DOHH2 (cell line): ENCODE results near the gene ZNF593OS.

ENCODE experiments used
- H3F3A ChIP-seq: fragments of 200-600 bp; sonication (generic), shearing (Covaris generic); 2 replicates; pipeline ENCODE4 v1.6.0; 2016; ENCODE audit warnings: antibody characterized with exemption, mild to moderate bottlenecking; ENCODE audit not compliant: control insufficient read depth, insufficient read depth
- H3K27ac ChIP-seq: fragments of 200-600 bp; sonication (generic); 2 replicates; pipeline ENCODE4 v1.5.1; 2014; ENCODE audit warnings: low read depth, mild to moderate bottlenecking, low read length, moderate library complexity
- H3K27me3 ChIP-seq: fragments of 200-600 bp; sonication (generic); 2 replicates; pipeline ENCODE4 v1.6.1; 2014; ENCODE audit warnings: mild to moderate bottlenecking, low read length, mixed read lengths; ENCODE audit not compliant: control insufficient read depth
- H3K36me3 ChIP-seq: fragments of 200-600 bp; sonication (generic); 2 replicates; pipeline ENCODE4 v1.6.1; 2014; ENCODE audit warnings: mild to moderate bottlenecking, low read length, moderate library complexity, mixed read lengths; ENCODE audit not compliant: control insufficient read depth
- H3K4me1 ChIP-seq: fragments of 200-600 bp; sonication (generic); 2 replicates; pipeline ENCODE4 v1.6.1; 2014; ENCODE audit warnings: mild to moderate bottlenecking, low read length, mixed read lengths; ENCODE audit not compliant: control insufficient read depth
- H3K4me2 ChIP-seq: fragments of 200-600 bp; sonication (generic); 2 replicates; pipeline ENCODE4 v1.6.0; 2014; ENCODE audit warnings: mild to moderate bottlenecking, low read length, moderate library complexity
- H3K4me3 ChIP-seq: fragments of 200-600 bp; sonication (generic); 2 replicates; pipeline ENCODE4 v1.5.1; 2014; ENCODE audit warnings: mild to moderate bottlenecking, low read length, mixed read lengths
- H3K79me2 ChIP-seq: fragments of 200-600 bp; sonication (generic); 2 replicates; pipeline ENCODE4 v1.6.1; 2014; ENCODE audit warnings: mild to moderate bottlenecking, low read length, mixed read lengths; ENCODE audit not compliant: control insufficient read depth
- H3K9me2 ChIP-seq: fragments of 200-600 bp; sonication (generic); replicated peaks from 2 replicates; pipeline ENCODE4 v1.6.1; 2014; ENCODE audit warnings: mild to moderate bottlenecking, low read length, mixed read lengths; ENCODE audit not compliant: control insufficient read depth
- H3K9me3 ChIP-seq: fragments of 200-600 bp; sonication (generic); 2 replicates; pipeline ENCODE4 v1.6.1; 2014; ENCODE audit warnings: antibody characterized with exemption, low read length, mixed read lengths; ENCODE audit not compliant: control insufficient read depth, insufficient read depth
- H4K20me1 ChIP-seq: fragments of 200-600 bp; sonication (generic); 2 replicates; pipeline ENCODE4 v1.6.0; 2014; ENCODE audit warnings: low read depth, mild to moderate bottlenecking, antibody characterized with exemption, low read length, moderate library complexity; ENCODE audit not compliant: control insufficient read depth, insufficient read depth
- CTCF ChIP-seq: fragments of 200-600 bp; sonication (generic); IDR thresholded peaks from one replicate; pipeline ENCODE4 v1.5.1; 2014; ENCODE audit warnings: antibody characterized with exemption, mild to moderate bottlenecking, low read depth, low read length; ENCODE audit not compliant: poor library complexity, severe bottlenecking
- EZH2phosphoT487 ChIP-seq: fragments of 200-600 bp; sonication (generic); IDR thresholded peaks from 2 replicates; pipeline ENCODE4 v1.6.1; 2017; ENCODE audit warnings: borderline replicate concordance, mild to moderate bottlenecking, antibody characterized with exemption, low read length, moderate library complexity, mixed read lengths

The ZNF593OS gene

GRCh38 chr1:26191739-26192138 lies 20.1 kb upstream of the ZNF593OS start:
- TF ChIP-seq CTCF (no peak), EZH2phosphoT487 (no peak)
- peaks cover 6% of the 10 kb centered on the region; the same call in 1 of the 2 replicates for H3K27me3 ChIP-seq
- no peaks in the 10 kb centered on the region for H3F3A ChIP-seq
- H4K20me1 ChIP-seq, result no peaks in the 10 kb centered on the region
- no peak overlapping the region for H3K4me2 ChIP-seq
- H3K4me3 ChIP-seq, result no peak overlapping the region
- H3K27ac ChIP-seq, result no peak overlapping the region
- no peaks in the 10 kb centered on the region for H3K9me3 ChIP-seq
- H3K79me2 ChIP-seq, result no peaks in the 10 kb centered on the region
- H3K36me3 ChIP-seq, result no peaks in the 10 kb centered on the region
- no peaks in the 10 kb centered on the region for H3K4me1 ChIP-seq
- no peaks in the 10 kb centered on the region for H3K9me2 ChIP-seq

DNA sequence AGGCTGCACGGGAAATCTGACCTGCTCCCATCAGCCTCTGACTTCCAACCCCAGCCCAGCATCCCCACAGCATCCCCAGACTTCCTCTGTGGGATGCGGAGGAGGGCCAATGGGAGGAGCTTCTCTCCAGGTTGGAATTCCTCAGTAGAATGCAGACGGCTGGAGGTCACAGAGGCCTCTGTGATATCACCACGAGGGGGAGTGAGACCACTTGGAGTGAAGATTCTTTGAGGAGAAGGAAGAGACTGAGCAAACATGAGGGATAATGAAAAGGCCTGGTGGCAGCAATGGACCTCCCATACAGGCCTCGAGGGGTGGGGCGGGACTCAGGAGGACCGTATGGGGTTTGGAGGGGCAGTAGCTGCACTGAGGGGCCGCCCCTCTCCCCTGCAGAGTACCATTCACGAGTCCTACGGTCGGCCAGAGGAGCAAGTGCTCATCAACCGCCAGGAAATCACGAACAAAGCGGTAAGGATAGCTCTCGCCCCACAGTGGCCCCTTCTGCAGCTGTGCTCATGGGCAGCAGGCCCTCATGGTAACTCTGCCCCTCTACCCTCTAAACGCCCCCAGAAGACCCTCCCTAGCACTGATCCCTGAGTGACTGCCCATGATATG lies 18.8 kb upstream of the ZNF593OS start, which contains the start of gene CATSPER4:
Gene CATSPER4 (plus strand): TSS at position 230 of the 615 bp plus-strand sequence. CDS start 26 bp downstream, at position 256.
- H3K27me3 ChIP-seq, result peaks cover 6% of the 10 kb centered on the region; the same call in 1 of the 2 replicates
- no peaks in the 10 kb centered on the region for H3K36me3 ChIP-seq
- no peaks in the 10 kb centered on the region for H3K79me2 ChIP-seq
- no peaks in the 10 kb centered on the region for H3F3A ChIP-seq
- no peak within 1 kb of the TSS for H3K4me3 ChIP-seq
- H3K4me1 ChIP-seq, result no peaks in the 10 kb centered on the region
- TF ChIP-seq CTCF (peak; percentile 35), EZH2phosphoT487 (no peak)
- no peaks in the 10 kb centered on the region for H3K9me2 ChIP-seq
- no peak within 1 kb of the TSS for H3K27ac ChIP-seq
- no peaks in the 10 kb centered on the region for H4K20me1 ChIP-seq
- H3K9me3 ChIP-seq, result no peaks in the 10 kb centered on the region
- H3K4me2 ChIP-seq, result no peak within 1 kb of the TSS

DNA sequence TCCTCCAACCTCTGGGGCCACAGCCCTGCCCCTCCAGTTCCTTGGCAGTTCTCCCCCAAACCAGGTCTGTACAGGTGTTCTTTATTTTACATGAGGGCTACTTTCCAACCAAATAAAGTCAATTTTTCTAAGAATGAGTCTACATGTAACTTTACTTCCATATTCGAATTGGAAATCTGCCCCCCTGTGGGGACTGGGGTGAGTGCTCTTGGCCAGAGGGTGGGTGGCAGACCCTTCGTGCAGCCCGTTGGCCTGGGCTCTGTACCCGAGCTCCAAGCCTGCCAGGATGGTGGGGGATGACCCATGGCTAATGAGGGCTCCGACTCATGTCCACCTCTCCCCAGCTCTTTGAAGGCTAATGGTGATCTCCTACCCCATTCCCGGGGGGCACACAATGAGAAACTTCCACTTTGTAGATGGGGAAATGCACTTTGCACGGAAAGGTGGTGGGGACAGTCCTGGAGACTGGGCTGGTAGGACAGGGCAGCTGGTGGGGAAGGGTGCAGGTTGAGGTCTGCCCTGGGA lies 18.2 kb upstream of the ZNF593OS start:
- H3F3A ChIP-seq, result no peaks in the 10 kb centered on the region
- no peaks in the 10 kb centered on the region for H3K9me2 ChIP-seq
- no peaks in the 10 kb centered on the region for H4K20me1 ChIP-seq
- H3K27ac ChIP-seq, result no peak overlapping the region
- H3K27me3 ChIP-seq, result peaks cover 6% of the 10 kb centered on the region; the same call in 1 of the 2 replicates
- H3K9me3 ChIP-seq, result no peaks in the 10 kb centered on the region
- no peaks in the 10 kb centered on the region for H3K4me1 ChIP-seq
- H3K4me2 ChIP-seq, result no peak overlapping the region
- H3K36me3 ChIP-seq, result no peaks in the 10 kb centered on the region
- TF ChIP-seq EZH2phosphoT487, result no peak
- TF ChIP-seq CTCF, result peak; percentile 34
- H3K4me3 ChIP-seq, result no peak overlapping the region
- H3K79me2 ChIP-seq, result no peaks in the 10 kb centered on the region
